ENCODE data around the gene CELA2B.

CELA2B gene

DNA sequence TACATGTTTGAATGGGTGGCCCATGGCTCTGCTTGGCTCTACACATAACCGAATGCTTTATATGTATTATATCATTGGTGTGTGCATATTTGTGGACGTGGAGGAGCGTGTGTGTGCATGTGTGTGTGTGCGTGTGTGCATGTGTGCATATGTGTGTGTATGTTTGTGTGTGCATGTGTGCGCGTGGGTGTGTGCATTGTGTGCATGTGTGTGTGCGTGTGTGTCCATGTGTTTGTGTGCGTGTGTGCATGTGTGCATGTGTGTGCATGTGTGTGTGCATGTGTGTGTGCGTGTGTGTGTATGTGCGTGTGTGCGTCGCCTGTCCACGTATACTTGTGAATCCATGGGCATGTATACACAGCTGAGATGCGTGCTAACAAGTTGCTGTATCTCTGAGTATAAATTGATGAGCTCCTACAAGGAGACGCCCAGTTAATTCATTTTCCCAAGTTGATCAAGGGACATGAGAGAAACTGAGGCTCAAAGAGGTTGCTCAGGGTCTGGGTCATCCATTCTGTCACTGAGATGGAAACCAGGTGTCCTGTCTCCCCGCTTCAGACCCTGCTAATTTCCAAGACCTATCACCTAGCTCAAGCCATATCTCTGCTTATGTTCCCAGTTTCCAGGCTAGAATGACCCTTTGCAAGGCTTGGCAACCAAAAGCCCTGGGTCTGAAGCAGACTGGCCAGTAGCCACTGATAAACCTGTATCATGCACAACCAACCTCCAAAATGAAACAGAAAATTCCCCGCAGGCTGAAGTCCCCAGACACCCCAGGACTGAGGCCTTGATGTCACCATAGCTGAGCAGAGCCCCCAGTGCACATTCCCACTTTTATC, 40.4 kb upstream of the CELA2B start:
- Histone ChIP-seq H3K27me3 (ENCODE audit: low read depth, low read length) (no peaks in the 10 kb centered on the region), H3K36me3 (ENCODE audit: control insufficient read depth in 1 of 2, insufficient read depth in 2 of 2, low read length in 2 of 2) (no peaks in the 10 kb centered on the region), H3K27ac (ENCODE audit: low read length) (no peak overlapping the region), H3K4me3 (ENCODE audit: low read depth in 1 of 2, low read length in 2 of 2) (no peak overlapping the region), H3K4me1 (ENCODE audit: control insufficient read depth in 1 of 2, insufficient read depth in 2 of 2, low read length in 2 of 2) (no peaks in the 10 kb centered on the region), H3K9me3 (ENCODE audit: control insufficient read depth in 1 of 2, low read length in 2 of 2) (no peaks in the 10 kb centered on the region)

DNA sequence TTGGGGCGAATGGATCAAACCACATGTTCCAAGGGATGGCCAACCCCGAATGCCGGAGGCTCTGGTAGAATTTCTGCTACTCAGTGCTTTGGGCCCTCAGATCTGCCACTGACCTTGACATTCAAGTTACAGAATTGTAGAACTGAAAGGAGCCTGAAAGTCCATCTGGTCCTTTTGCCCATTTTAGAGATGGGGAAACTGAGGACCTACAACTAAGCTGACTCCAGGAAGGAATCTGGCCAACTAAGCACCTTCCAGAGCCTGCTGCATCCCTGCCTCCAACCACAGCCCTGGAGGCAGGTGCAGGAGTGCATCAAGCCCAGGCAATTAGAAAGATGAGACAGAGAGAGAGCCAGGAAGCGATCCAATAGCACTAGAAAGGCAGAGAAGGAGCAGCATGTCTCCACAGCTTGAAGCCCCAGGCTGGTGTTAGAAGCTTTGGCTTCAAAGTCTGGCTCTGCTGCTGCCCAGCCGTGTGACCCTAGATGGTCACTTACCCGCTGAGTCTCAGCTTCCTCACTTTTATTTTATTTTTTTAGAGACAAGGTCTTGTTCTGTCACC, 38.9 kb upstream of the CELA2B start:
- no peaks in the 10 kb centered on the region for H3K36me3 ChIP-seq (ENCODE audit: control insufficient read depth in 1 of 2, insufficient read depth in 2 of 2, low read length in 2 of 2)
- no peak overlapping the region for H3K4me3 ChIP-seq (ENCODE audit: low read depth in 1 of 2, low read length in 2 of 2)
- H3K27ac ChIP-seq (ENCODE audit: low read length) = no peak overlapping the region

DNA sequence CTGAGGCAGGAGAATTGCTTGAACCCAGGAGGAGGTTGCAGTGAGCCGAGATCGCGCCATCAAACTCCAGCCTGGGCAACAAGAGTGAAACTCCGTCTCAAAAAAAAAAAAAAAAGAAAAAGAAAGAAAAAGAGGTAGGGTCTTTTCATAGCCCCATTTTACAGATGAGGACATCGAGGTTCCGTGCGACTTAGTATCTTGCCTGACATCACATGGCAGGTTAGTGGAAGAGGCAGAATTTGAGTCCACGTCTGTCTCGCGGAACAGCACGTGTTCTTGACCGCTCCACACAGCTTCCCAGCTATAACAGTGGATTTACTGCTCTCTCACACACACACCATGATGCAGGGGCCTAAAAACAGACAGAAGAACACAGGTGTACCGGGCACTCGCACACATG, 36.6 kb upstream of the CELA2B start:
- H3K9me3 ChIP-seq (ENCODE audit: control insufficient read depth in 1 of 2, low read length in 2 of 2) = no peaks in the 10 kb centered on the region
- H3K27ac ChIP-seq (ENCODE audit: low read length) = no peak overlapping the region
- no peak overlapping the region for H3K4me3 ChIP-seq (ENCODE audit: low read depth in 1 of 2, low read length in 2 of 2)
- no peaks in the 10 kb centered on the region for H3K36me3 ChIP-seq (ENCODE audit: control insufficient read depth in 1 of 2, insufficient read depth in 2 of 2, low read length in 2 of 2)
- H3K4me1 ChIP-seq (ENCODE audit: control insufficient read depth in 1 of 2, insufficient read depth in 2 of 2, low read length in 2 of 2) = no peaks in the 10 kb centered on the region
- H3K27me3 ChIP-seq (ENCODE audit: low read depth, low read length) = no peaks in the 10 kb centered on the region

More for the DNA sequence above, 38.9 kb upstream of the CELA2B start:
- no peaks in the 10 kb centered on the region for H3K4me1 ChIP-seq (ENCODE audit: control insufficient read depth in 1 of 2, insufficient read depth in 2 of 2, low read length in 2 of 2)
- no peaks in the 10 kb centered on the region for H3K9me3 ChIP-seq (ENCODE audit: control insufficient read depth in 1 of 2, low read length in 2 of 2)
- no peaks in the 10 kb centered on the region for H3K27me3 ChIP-seq (ENCODE audit: low read depth, low read length)

DNA sequence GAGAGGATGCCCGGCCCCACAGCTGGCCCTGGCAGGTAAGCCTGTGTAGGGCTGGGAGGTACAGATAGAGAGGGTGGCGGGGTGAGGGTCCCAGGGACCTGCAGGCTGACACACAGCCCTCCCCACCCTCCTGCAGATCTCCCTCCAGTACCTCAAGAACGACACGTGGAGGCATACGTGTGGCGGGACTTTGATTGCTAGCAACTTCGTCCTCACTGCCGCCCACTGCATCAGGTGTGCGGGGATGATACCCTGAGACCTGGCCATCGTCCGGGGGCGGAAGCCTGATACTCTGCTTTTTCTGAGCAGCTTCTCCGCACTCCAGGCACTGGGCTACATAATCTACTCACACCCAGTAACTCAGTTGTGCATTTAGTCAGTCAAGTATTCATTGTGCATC, 35.5 kb upstream of the CELA2B start:
- Histone ChIP-seq H3K27me3 (ENCODE audit: low read depth, low read length) (no peaks in the 10 kb centered on the region), H3K4me3 (ENCODE audit: low read depth in 1 of 2, low read length in 2 of 2) (no peak overlapping the region), H3K27ac (ENCODE audit: low read length) (no peak overlapping the region), H3K9me3 (ENCODE audit: control insufficient read depth in 1 of 2, low read length in 2 of 2) (no peaks in the 10 kb centered on the region), H3K36me3 (ENCODE audit: control insufficient read depth in 1 of 2, insufficient read depth in 2 of 2, low read length in 2 of 2) (no peaks in the 10 kb centered on the region), H3K4me1 (ENCODE audit: control insufficient read depth in 1 of 2, insufficient read depth in 2 of 2, low read length in 2 of 2) (no peaks in the 10 kb centered on the region)

DNA sequence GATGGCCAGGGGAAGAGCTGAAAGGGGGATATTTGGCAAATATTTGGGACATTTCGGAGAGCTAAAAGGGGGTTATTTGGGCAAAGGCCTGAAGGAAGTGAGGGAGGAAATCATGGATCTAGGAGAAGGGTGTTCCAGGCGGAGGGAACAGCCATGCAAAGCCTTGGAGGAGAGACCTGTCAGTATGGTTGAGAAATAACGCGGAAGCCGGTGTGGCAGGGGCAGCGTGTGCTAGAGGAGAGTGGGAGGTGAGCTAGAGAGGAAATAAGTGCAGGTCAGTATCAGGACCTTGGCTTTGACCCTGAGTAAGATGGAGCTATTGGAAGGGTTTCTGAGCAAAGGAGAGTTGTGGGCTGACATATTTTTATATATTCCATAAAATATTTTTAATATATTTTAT, 34.7 kb upstream of the CELA2B start:
- Histone ChIP-seq H3K36me3 (ENCODE audit: control insufficient read depth in 1 of 2, insufficient read depth in 2 of 2, low read length in 2 of 2) (no peaks in the 10 kb centered on the region), H3K9me3 (ENCODE audit: control insufficient read depth in 1 of 2, low read length in 2 of 2) (no peaks in the 10 kb centered on the region), H3K27me3 (ENCODE audit: low read depth, low read length) (no peaks in the 10 kb centered on the region), H3K4me3 (ENCODE audit: low read depth in 1 of 2, low read length in 2 of 2) (no peak overlapping the region), H3K4me1 (ENCODE audit: control insufficient read depth in 1 of 2, insufficient read depth in 2 of 2, low read length in 2 of 2) (no peaks in the 10 kb centered on the region), H3K27ac (ENCODE audit: low read length) (no peak overlapping the region)

DNA sequence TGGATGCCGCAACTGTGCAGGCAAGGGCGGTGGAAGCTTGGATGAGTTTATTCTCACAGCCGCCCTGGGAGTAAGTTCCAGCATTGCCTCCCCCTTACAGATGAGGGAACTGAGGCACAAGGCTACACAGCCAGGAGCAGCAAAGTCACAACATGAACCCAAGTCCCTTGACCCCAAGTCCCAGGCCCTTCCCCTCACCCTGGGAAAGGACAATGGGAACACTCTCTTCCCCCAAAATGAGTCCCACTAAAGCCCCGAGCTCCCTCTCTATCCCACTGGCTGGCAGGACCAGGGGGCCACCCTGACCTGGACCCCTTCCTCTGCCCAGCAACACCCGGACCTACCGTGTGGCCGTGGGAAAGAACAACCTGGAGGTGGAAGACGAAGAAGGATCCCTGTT, 33.8 kb upstream of the CELA2B start:
- no peaks in the 10 kb centered on the region for H3K27me3 ChIP-seq (ENCODE audit: low read depth, low read length)
- no peaks in the 10 kb centered on the region for H3K4me1 ChIP-seq (ENCODE audit: control insufficient read depth in 1 of 2, insufficient read depth in 2 of 2, low read length in 2 of 2)
- no peak overlapping the region for H3K27ac ChIP-seq (ENCODE audit: low read length)
- no peaks in the 10 kb centered on the region for H3K36me3 ChIP-seq (ENCODE audit: control insufficient read depth in 1 of 2, insufficient read depth in 2 of 2, low read length in 2 of 2)
- H3K4me3 ChIP-seq (ENCODE audit: low read depth in 1 of 2, low read length in 2 of 2) = no peak overlapping the region
- H3K9me3 ChIP-seq (ENCODE audit: control insufficient read depth in 1 of 2, low read length in 2 of 2) = no peaks in the 10 kb centered on the region

DNA sequence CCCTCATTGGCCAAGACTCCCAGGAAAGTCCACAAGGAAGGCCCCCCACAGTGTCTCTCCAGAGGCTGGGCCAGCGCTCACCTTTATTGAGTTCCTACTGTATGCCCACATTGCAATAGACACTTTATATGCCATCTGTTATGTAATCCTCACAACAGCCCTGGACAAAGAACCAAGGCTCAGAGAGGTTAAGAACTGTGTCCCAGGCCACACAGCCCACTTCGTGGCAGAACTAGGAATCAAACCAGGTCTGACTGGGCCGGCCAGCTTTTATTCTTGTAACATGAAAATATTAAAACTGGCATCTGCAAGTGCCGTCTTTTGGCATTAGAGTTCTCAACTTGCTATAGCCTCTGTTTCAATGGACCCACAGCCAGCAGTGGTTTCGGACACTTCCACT, 33.1 kb upstream of the CELA2B start:
- Histone ChIP-seq H3K9me3 (ENCODE audit: control insufficient read depth in 1 of 2, low read length in 2 of 2) (no peaks in the 10 kb centered on the region), H3K27ac (ENCODE audit: low read length) (no peak overlapping the region), H3K36me3 (ENCODE audit: control insufficient read depth in 1 of 2, insufficient read depth in 2 of 2, low read length in 2 of 2) (no peaks in the 10 kb centered on the region), H3K27me3 (ENCODE audit: low read depth, low read length) (no peaks in the 10 kb centered on the region), H3K4me3 (ENCODE audit: low read depth in 1 of 2, low read length in 2 of 2) (no peak overlapping the region), H3K4me1 (ENCODE audit: control insufficient read depth in 1 of 2, insufficient read depth in 2 of 2, low read length in 2 of 2) (no peaks in the 10 kb centered on the region)

DNA sequence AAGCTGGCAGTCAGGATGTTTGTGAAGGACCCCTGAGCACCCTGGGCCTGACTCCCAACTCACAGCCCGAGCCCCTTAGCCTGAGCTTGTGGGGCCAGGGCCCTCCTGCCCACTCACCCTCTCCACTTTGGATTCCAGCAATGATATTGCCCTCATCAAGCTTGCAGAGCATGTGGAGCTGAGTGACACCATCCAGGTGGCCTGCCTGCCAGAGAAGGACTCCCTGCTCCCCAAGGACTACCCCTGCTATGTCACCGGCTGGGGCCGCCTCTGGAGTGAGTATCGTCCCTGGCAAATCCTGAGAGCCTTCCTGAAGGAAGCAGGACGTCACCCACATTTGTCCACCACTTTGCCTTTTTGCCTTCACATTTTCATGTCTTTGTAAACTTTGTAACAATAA, 32.6 kb upstream of the CELA2B start:
- no peaks in the 10 kb centered on the region for H3K9me3 ChIP-seq (ENCODE audit: control insufficient read depth in 1 of 2, low read length in 2 of 2)
- no peaks in the 10 kb centered on the region for H3K36me3 ChIP-seq (ENCODE audit: control insufficient read depth in 1 of 2, insufficient read depth in 2 of 2, low read length in 2 of 2)
- H3K27ac ChIP-seq (ENCODE audit: low read length) = no peak overlapping the region
- H3K4me3 ChIP-seq (ENCODE audit: low read depth in 1 of 2, low read length in 2 of 2) = no peak overlapping the region
- no peaks in the 10 kb centered on the region for H3K4me1 ChIP-seq (ENCODE audit: control insufficient read depth in 1 of 2, insufficient read depth in 2 of 2, low read length in 2 of 2)
- H3K27me3 ChIP-seq (ENCODE audit: low read depth, low read length) = no peaks in the 10 kb centered on the region

DNA sequence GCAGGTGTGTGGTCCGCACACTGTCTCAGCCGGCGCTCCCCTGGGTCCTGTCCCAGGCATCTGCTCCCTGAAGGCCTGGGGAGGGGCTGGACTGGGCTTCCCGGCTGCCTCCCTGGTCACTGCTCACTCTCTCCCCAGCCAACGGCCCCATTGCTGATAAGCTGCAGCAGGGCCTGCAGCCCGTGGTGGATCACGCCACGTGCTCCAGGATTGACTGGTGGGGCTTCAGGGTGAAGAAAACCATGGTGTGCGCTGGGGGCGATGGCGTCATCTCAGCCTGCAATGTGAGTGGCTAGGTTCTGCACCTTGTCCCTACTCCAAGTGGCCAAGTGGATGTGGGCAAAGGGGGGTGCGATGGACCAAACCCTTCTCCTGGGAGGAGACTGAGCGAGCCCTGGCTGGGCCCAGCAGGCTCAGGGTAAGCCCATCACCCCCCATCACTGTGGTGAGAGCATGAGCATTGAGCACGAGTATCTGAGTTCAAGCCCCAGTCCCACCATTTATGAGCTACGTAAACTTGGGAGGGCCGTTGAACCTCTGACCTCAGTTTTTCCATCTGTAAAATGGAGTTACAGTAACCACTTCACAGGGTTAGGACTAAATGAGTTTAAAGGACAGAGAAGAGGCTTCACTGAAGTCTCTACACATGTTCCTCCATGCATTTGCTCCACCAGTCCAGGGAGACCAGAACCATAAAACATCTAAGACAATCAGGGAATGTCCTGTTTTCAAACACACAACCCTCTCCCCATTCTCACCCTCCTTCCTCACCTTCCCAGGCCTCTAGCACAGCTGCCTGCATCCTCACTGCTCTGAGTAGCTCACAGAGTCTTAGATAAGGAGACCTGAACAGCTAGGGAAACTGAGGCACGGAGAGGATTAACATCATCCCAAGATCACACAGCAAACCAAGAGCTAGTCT, 31.2 kb upstream of the CELA2B start:
- H3K27me3 ChIP-seq (ENCODE audit: low read depth, low read length) = no peaks in the 10 kb centered on the region
- no peaks in the 10 kb centered on the region for H3K4me1 ChIP-seq (ENCODE audit: control insufficient read depth in 1 of 2, insufficient read depth in 2 of 2, low read length in 2 of 2)
- no peaks in the 10 kb centered on the region for H3K36me3 ChIP-seq (ENCODE audit: control insufficient read depth in 1 of 2, insufficient read depth in 2 of 2, low read length in 2 of 2)
- no peak overlapping the region for H3K4me3 ChIP-seq (ENCODE audit: low read depth in 1 of 2, low read length in 2 of 2)
- no peak overlapping the region for H3K27ac ChIP-seq (ENCODE audit: low read length)
- no peaks in the 10 kb centered on the region for H3K9me3 ChIP-seq (ENCODE audit: control insufficient read depth in 1 of 2, low read length in 2 of 2)

DNA sequence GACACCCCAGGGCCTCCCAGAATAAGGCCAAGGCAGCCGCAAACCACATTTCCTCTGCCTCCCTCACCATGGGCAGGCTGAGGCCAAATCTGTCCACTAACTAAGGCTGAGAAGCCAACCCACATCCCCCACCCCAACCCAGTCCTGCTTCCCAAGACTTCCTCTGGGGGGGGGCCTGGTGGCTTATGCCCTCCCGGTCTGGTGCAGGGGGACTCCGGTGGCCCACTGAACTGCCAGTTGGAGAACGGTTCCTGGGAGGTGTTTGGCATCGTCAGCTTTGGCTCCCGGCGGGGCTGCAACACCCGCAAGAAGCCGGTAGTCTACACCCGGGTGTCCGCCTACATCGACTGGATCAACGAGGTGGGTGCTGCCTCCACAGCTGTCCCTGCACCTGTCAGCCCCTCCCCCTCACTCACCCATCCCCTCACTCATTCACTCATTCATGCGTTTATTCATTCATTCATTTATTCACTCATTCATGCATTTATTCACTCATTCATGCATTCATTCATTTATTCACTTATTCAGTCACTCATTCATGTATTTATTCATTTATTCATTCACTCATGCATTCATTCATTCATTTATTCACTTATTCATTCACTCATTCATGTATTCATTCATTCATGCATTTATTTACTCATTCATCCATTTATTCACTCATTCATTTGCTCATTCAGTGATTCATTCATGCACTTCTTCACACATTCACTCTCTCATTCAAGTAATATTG, 30.3 kb upstream of the CELA2B start:
- no peaks in the 10 kb centered on the region for H3K27me3 ChIP-seq (ENCODE audit: low read depth, low read length)
- H3K4me1 ChIP-seq (ENCODE audit: control insufficient read depth in 1 of 2, insufficient read depth in 2 of 2, low read length in 2 of 2) = no peaks in the 10 kb centered on the region
- no peak overlapping the region for H3K4me3 ChIP-seq (ENCODE audit: low read depth in 1 of 2, low read length in 2 of 2)
- no peaks in the 10 kb centered on the region for H3K36me3 ChIP-seq (ENCODE audit: control insufficient read depth in 1 of 2, insufficient read depth in 2 of 2, low read length in 2 of 2)
- no peak overlapping the region for H3K27ac ChIP-seq (ENCODE audit: low read length)
- no peaks in the 10 kb centered on the region for H3K9me3 ChIP-seq (ENCODE audit: control insufficient read depth in 1 of 2, low read length in 2 of 2)

DNA sequence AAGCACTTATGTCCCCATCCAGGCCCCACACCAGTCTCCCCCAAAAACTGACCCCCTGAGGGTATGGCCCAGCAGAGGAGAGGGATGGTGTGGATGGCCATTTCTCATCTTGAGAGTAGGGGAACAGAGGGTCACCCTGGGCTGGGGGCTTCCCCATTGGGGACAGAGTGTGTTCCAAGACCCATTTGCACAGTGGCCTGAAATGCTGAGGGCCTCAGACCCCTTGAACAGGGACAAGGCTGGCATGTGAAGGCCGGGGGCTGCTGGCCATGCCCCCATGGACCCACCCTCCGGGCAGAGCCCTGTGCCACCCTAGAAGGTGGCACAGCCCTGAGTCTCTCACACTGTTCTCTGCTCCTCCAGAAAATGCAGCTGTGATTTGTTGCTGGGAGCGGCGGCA, 29.7 kb upstream of the CELA2B start:
- Histone ChIP-seq H3K36me3 (ENCODE audit: control insufficient read depth in 1 of 2, insufficient read depth in 2 of 2, low read length in 2 of 2) (no peaks in the 10 kb centered on the region), H3K27me3 (ENCODE audit: low read depth, low read length) (no peaks in the 10 kb centered on the region), H3K27ac (ENCODE audit: low read length) (no peak overlapping the region)

More for the DNA sequence above, 29.7 kb upstream of the CELA2B start:
- no peaks in the 10 kb centered on the region for H3K9me3 ChIP-seq (ENCODE audit: control insufficient read depth in 1 of 2, low read length in 2 of 2)
- no peaks in the 10 kb centered on the region for H3K4me1 ChIP-seq (ENCODE audit: control insufficient read depth in 1 of 2, insufficient read depth in 2 of 2, low read length in 2 of 2)
- H3K4me3 ChIP-seq (ENCODE audit: low read depth in 1 of 2, low read length in 2 of 2) = no peak overlapping the region

All from muscle layer of duodenum (tissue), 2 donors.